Activated T-cell treated with anti-CD3 and anti-CD28 coated beads for 1 hour (primary cell): ENCODE data around the gene ATP8A1.

Experiments used
- DNase-seq: peaks from one replicate; pipeline ENCODE4 v3.0.0-alpha.2; 2020; ENCODE audit warnings: low read depth

The ATP8A1 gene

DNA sequence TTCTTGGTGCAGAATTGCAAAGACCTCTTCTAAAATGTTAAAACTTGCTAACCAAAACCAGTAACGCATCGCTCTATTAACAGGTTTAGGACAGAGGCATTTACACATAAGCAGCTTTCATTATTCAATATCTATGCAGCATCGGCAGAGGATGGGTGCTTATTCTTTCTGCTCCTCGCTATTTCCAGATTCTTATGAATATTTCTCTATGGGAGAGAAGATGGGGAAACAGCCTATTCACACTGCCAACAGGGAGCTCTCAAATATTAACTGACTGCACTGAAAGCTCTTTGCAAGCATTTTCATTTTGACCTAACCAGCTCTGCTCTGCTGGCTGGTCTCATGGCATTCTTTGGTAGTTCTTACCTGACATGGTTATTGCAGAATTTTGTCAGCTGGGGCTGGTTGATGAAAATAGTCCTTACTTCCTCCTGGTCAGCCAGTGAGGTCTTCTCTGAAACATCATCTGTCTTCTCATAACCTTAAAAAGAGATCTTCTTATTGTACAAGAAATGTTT, 30.2 kb downstream of the ATP8A1 start:
- no peak for DNase-seq

GRCh38 chr4:42625329-42625728, 31.6 kb downstream of the ATP8A1 start:
- DNase-seq, result no peak

GRCh38 chr4:42624551-42624950, 32.4 kb downstream of the ATP8A1 start:
- DNase-seq, result no peak

- DNase-seq, result no peak
These were observed 38.9 kb downstream of the ATP8A1 start for GRCh38 chr4:42618023-42618422.

- no peak for DNase-seq
These were observed 39.9 kb downstream of the ATP8A1 start for GRCh38 chr4:42617030-42617429.

DNA sequence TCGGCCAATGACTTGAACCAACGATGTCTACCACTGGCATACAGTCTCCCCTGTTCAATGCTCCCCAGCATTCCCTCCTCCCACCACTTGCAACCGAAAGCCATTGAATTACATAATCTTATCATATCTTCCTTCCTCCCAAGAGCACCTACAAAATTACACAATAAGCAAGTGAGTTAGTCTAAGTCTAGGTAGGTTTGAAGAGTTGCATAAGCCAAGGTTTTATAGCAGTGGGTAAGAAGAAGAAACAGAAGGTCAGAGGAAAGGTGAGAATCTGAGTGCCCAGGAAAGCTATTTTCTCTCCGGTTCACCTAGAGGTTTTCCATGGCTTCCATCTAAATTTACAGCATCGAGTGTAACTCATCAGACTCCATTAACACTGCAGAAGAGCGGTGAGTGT, 40.3 kb downstream of the ATP8A1 start:
- no peak for DNase-seq

- DNase-seq, result no peak
These were observed 41.7 kb downstream of the ATP8A1 start for GRCh38 chr4:42615131-42615763.

DNA sequence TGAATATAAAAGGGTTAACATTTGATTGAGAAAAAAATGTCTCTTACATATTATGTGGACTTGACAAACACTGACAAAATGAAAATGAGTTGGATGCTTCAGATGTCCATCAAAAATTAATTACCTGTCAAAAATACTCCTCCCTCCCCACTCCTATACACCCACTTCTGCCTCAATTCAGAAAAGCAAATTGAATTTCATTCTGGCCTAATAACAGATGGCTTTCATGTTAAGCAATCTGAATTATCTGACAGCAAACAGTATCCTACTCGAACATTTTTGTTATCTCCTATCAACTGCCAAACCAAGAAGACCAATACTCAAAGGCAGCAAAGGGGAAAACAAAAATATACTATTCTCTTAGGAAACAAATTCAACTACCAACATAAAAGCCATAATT, 44.0 kb downstream of the ATP8A1 start:
- no peak for DNase-seq

GRCh38 chr4:42610941-42611340, 46.0 kb downstream of the ATP8A1 start:
- DNase-seq, result no peak

GRCh38 chr4:42609051-42609450, 47.9 kb downstream of the ATP8A1 start:
- no peak for DNase-seq

DNA sequence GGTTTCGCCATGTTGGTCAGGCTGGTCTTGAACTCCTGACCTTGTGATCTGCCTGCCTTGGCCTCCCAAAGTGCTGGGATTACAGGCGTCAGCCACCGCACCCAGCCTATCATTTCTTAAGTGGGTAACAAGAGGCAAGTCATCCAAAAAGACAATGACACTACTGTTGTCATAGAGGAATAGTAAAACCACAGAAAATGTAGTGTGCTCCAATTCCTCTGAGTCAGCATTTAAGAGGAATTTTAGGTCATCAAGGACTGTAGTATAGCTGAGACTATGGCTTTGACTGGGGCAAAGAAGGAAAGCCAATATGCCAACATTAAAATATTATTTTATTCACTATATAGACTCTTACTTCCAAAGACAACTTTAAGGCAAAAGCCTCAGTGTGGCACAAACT, 48.4 kb downstream of the ATP8A1 start:
- no peak for DNase-seq

GRCh38 chr4:42607011-42607726, 49.7 kb downstream of the ATP8A1 start:
- no peak for DNase-seq

DNA sequence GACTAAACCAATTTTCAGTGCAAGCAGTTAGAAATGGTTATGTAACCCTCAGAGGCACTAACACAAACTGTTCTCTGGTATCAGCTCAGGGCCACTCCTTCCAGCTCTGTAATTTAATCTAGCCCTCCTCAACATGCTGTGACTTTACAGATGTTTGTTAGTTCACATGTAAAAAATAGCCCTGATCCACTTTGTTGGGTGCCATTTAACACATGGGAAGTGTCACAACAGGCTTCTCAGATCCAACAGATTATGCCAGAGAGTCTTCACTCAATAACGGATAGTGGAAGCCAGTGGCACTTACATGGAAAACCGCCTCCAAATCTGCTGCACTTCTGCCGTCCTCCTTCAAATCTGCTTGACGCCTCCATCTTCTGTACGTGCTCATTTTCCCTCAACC, 51.6 kb downstream of the ATP8A1 start:
- no peak for DNase-seq

DNA sequence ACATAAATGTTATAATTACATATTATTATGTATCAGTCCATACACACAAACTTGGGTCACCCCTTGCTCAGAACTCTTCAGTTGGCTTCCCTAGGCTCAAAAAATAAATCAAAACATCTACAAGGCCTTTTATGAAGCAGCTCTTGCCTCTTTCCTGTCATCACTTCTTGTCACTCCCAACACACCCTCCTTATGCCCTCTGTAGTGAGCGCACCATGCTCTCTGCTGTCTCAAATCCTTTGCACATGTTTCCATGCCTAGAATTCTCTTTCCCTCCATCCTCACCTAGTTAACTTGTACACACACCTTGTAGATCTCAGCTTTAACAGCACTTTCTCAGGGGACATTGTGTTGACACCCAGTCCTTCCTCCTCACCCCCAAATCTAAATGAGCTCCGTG, 53.0 kb downstream of the ATP8A1 start:
- DNase-seq, result no peak

DNA sequence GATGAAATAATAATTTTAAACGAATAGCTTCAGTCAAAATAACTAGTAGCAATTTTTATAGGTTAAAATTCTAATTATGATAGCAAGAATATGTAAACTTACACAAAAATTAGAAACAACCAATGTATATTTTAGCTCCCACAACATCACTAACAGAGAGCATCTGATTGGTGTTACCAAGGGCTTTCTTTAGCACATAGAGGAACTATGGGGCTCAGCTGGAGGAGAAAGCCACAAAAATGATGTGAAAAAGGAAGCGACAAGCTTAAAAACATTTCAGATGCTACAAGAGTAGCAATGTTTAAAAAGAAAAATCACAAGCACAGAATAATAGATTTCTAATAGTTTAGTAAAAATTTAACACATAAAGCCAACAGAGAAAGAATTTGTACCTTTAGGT, 56.3 kb downstream of the ATP8A1 start:
- no peak for DNase-seq

DNA sequence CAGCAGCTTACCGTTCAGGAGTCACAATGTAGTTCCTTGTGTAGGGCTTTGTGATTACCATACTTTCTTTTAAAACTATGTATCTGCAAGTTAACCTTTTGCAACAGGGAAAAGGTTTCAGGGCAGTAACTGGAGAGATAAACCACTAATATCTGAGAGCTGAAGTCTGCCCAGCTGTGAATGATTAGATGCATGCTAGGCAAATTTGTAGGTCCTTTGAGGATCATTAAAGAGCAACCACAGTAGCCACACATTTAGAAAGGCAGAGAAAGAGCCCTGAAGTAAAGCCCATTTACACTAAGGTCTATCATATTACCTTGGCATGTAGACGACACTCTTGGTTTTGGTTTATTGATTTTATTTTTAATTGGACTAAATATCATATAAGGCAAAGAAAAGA, 60.0 kb downstream of the ATP8A1 start:
- no peak for DNase-seq

- no peak for DNase-seq
These were observed 62.0 kb downstream of the ATP8A1 start for GRCh38 chr4:42594888-42595287.

DNA sequence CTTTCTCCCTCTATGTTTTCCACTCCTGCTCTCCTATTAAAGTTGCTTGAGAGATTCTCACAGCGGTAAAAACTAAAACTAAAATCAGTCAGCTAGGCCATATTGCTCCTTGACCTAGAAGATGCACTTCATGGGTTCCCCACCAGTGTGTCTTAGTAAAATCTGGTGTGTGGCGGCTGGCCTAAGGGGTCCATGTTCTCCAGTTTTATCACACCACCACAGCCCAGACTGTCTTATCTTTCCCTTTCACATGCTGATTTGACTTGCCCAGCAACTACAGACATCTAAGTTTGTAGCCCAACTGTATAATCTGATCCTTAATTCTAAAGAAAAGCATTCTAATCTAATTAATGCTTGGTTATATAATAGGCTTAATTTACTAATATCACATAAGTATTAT, 68.0 kb downstream of the ATP8A1 start:
- no peak for DNase-seq

DNA sequence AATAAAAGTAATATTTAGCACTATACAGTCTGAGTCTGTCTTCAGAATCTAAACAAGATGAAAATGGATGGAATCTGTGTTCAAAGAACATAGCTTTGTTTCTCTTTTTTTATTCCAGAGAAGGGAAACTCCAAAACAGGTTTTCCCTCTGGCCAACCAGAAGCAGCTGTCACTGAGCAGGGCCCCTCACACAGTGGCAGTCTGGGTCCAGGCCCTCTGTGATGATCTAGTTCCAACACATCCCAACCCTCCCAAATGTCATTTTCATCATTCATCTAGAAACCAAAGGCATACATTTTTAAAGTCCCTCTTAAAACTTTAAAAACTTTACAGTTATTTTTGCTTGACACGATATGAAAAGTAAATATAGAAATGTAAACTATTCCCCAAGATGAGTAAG, 70.1 kb downstream of the ATP8A1 start:
- DNase-seq, result no peak

GRCh38 chr4:42579903-42580302, 77.0 kb downstream of the ATP8A1 start:
- DNase-seq, result no peak

GRCh38 chr4:42578187-42578586, 78.7 kb downstream of the ATP8A1 start:
- DNase-seq, result no peak

DNA sequence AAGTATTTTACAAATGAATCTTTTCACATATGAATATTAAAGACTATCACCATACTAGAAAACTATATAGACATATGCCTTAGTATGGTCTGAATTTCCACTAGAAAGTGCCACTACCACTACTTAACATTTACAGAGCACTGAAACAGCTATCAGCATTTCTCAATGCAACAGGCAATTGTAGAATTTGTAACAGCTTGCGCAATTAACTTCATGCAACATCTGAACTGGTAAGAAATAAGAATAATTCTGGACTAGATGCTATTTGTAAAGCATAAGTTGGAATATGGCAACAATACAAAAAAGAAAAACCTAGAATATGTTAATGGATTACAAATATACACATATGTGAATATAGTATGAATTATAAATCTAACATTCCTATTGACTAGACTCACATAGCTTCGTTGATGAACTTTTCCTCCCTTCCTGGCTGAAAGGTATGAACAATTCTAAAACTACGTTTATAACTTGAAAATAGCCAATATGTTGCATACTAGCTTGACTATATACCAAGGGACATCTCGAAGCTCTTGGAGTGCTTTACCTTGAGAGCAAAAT, 82.0 kb downstream of the ATP8A1 start:
- DNase-seq, result no peak

DNA sequence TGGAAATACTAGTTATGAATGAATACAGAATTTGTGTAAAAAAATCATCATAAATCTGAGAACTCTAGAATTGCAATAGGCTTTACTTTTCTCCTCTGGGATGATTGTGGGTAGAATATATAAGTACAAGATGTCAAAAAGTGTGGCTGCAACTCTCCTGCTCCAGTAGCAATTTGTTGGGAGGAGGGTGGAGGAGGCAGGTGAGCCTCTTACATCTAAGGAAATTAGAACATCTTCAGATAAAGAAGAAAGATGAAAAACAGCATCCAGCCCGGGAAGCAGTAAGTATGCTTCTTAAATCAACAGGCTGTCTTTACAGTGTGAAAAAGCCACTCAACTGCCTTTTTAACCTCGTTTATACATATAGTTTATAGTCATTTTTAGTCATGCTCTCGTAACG, 83.7 kb downstream of the ATP8A1 start:
- DNase-seq, result no peak

- DNase-seq, result no peak
These were observed 86.7 kb downstream of the ATP8A1 start for GRCh38 chr4:42570221-42570620.
